ENCODE measurements around the gene AADAC. TPM values are rescaled to one million over a fixed set of nuclear protein-coding genes. Genes with fewer than 3 reads are reported as not detected.
"Not testable (repeated sequence)": the region's sequence is repeated elsewhere in the genome, so short reads cannot be mapped to it uniquely, and the experiment has no call there.

Gene AADAC, protein sequence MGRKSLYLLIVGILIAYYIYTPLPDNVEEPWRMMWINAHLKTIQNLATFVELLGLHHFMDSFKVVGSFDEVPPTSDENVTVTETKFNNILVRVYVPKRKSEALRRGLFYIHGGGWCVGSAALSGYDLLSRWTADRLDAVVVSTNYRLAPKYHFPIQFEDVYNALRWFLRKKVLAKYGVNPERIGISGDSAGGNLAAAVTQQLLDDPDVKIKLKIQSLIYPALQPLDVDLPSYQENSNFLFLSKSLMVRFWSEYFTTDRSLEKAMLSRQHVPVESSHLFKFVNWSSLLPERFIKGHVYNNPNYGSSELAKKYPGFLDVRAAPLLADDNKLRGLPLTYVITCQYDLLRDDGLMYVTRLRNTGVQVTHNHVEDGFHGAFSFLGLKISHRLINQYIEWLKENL
- total RNA-seq (2021): 0.43 TPM in 1 of 2 replicates, not detected in the other
- percentile 19 among the genes with signal in this experiment for Bru-seq, nascent RNA
- BruChase-seq, experiment 1, labeled RNA remaining after a 2-hour chase: percentile 15 among the genes with signal in this experiment
- BruChase-seq, experiment 2, labeled RNA remaining after a 6-hour chase: percentile 10 among the genes with signal in this experiment
- long read RNA-seq: 0 reads

- ChIA-PET POLR2A (ENCODE audit: low non-redundant PET) (no interaction called here), CTCF (no interaction called here)
- Histone ChIP-seq H3K4me1 (ENCODE audit: insufficient read depth, low read length, poor library complexity, severe bottlenecking) (peaks cover 7% of the 10 kb centered on the region), H3K27me3 (replicated peaks; ENCODE audit: insufficient read depth, low read depth, low read length, poor library complexity) (no peaks in the 10 kb centered on the region), H3K27ac (ENCODE audit: low read depth, low read length, poor library complexity, severe bottlenecking) (no peak within 1 kb of the TSS), H3K36me3 (ENCODE audit: insufficient read depth, low read length, poor library complexity, severe bottlenecking) (no peaks in the 10 kb centered on the region), H3K9me3 (ENCODE audit: low read depth, low read length, poor library complexity, severe bottlenecking) (no peaks in the 10 kb centered on the region), H3K4me3 (ENCODE audit: low read depth, low read length, poor library complexity, severe bottlenecking) (no peak within 1 kb of the TSS)
- TF ChIP-seq EZH2 (IDR thresholded peaks at IDR 0.05; ENCODE audit: borderline replicate concordance, low read depth, low read length, poor library complexity, severe bottlenecking): no peak
- TF ChIP-seq, protein P1, sequence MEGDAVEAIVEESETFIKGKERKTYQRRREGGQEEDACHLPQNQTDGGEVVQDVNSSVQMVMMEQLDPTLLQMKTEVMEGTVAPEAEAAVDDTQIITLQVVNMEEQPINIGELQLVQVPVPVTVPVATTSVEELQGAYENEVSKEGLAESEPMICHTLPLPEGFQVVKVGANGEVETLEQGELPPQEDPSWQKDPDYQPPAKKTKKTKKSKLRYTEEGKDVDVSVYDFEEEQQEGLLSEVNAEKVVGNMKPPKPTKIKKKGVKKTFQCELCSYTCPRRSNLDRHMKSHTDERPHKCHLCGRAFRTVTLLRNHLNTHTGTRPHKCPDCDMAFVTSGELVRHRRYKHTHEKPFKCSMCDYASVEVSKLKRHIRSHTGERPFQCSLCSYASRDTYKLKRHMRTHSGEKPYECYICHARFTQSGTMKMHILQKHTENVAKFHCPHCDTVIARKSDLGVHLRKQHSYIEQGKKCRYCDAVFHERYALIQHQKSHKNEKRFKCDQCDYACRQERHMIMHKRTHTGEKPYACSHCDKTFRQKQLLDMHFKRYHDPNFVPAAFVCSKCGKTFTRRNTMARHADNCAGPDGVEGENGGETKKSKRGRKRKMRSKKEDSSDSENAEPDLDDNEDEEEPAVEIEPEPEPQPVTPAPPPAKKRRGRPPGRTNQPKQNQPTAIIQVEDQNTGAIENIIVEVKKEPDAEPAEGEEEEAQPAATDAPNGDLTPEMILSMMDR (conservative IDR thresholded peaks at IDR 0.05; ENCODE audit: low read depth, low read length): no peak
- intact Hi-C loops (cut with micrococcal nuclease; ENCODE audit: unreplicated experiment): no loop called here
- no peak for DNase-seq (ENCODE audit: low spot score)
- BruUV-seq (replicated peaks): no TSS peak
These were observed at the start of gene AADAC for GRCh38 chr3:151813799-151814198. Gene AADAC (plus strand): TSS chr3:151814116. CDS start chr3:151814163, 47 bp downstream.

DNA sequence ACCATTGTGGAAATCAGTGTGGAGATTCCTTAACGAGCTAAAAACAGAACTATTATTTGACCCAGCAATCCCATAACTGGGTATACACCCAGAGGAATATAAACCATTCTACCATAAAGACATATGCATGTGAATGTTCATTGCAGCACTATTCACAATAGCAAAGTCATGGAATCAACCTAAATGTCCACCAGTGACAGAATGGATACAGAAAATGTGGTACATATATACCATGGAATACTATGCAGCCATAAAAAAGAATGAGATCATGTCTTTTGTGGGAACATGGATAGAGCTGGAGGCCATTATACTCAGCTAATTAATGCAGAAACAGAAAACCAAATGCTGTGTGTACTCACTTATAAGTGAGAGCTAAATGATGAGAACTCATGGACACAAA, 49.2 kb upstream of the AADAC start:
- POLR2A ChIA-PET (ENCODE audit: low non-redundant PET); H3K9me3 ChIP-seq (ENCODE audit: low read depth, low read length, poor library complexity, severe bottlenecking); H3K36me3 ChIP-seq (ENCODE audit: insufficient read depth, low read length, poor library complexity, severe bottlenecking); H3K27ac ChIP-seq (ENCODE audit: low read depth, low read length, poor library complexity, severe bottlenecking); H3K27me3 ChIP-seq (replicated peaks; ENCODE audit: insufficient read depth, low read depth, low read length, poor library complexity); DNase-seq (ENCODE audit: low spot score); H3K4me3 ChIP-seq (ENCODE audit: low read depth, low read length, poor library complexity, severe bottlenecking); BruUV-seq (replicated peaks); CTCF ChIA-PET: not testable (repeated sequence)
- H3K4me1 ChIP-seq (ENCODE audit: insufficient read depth, low read length, poor library complexity, severe bottlenecking): peaks cover 46% of the 10 kb centered on the region
- intact Hi-C loops (cut with micrococcal nuclease; ENCODE audit: unreplicated experiment): loop anchor here (5.0 kb wide), 2 partner anchors 73 to 102 kb away; no protein-coding TSS in a partner anchor

GRCh38 chr3:151765685-151766084, 48.2 kb upstream of the AADAC start:
- Histone ChIP-seq H3K27ac (ENCODE audit: low read depth, low read length, poor library complexity, severe bottlenecking) (peak overlapping the region; percentile 38), H3K36me3 (ENCODE audit: insufficient read depth, low read length, poor library complexity, severe bottlenecking) (no peaks in the 10 kb centered on the region), H3K4me3 (ENCODE audit: low read depth, low read length, poor library complexity, severe bottlenecking) (no peak overlapping the region), H3K4me1 (ENCODE audit: insufficient read depth, low read length, poor library complexity, severe bottlenecking) (peaks cover 55% of the 10 kb centered on the region), H3K27me3 (replicated peaks; ENCODE audit: insufficient read depth, low read depth, low read length, poor library complexity) (no peaks in the 10 kb centered on the region), H3K9me3 (ENCODE audit: low read depth, low read length, poor library complexity, severe bottlenecking) (peaks cover 2% of the 10 kb centered on the region)
- peak; percentile 67 for DNase-seq (ENCODE audit: low spot score)
- no peak for TF ChIP-seq EZH2 (IDR thresholded peaks at IDR 0.05; ENCODE audit: borderline replicate concordance, low read depth, low read length, poor library complexity, severe bottlenecking)
- TF ChIP-seq, protein P1 (conservative IDR thresholded peaks at IDR 0.05; ENCODE audit: low read depth, low read length): no peak
- POLR2A ChIA-PET (ENCODE audit: low non-redundant PET): no interaction called here
- intact Hi-C loops (cut with micrococcal nuclease; ENCODE audit: unreplicated experiment): loop anchor here (2.0 to 5.0 kb wide), 3 partner anchors 72 to 185 kb away; no protein-coding TSS in a partner anchor
- BruUV-seq (replicated peaks): no TSS peak
- CTCF ChIA-PET: no interaction called here
